Measurements from ENCODE around the gene CCDC167. TPM values are rescaled to one million over a fixed set of nuclear protein-coding genes. Genes with fewer than 3 reads are reported as not detected.
A peak's percentile ranks its signal among the peaks of the same experiment; 100 is the strongest.
"Not testable (repeated sequence)": the region's sequence is repeated elsewhere in the genome, so short reads cannot be mapped to it uniquely, and the experiment has no call there.

Gene CCDC167
- total and polyA plus RNA-seq, 7 donors: 11.5 to 50.8 (median 15.7) TPM

DNA sequence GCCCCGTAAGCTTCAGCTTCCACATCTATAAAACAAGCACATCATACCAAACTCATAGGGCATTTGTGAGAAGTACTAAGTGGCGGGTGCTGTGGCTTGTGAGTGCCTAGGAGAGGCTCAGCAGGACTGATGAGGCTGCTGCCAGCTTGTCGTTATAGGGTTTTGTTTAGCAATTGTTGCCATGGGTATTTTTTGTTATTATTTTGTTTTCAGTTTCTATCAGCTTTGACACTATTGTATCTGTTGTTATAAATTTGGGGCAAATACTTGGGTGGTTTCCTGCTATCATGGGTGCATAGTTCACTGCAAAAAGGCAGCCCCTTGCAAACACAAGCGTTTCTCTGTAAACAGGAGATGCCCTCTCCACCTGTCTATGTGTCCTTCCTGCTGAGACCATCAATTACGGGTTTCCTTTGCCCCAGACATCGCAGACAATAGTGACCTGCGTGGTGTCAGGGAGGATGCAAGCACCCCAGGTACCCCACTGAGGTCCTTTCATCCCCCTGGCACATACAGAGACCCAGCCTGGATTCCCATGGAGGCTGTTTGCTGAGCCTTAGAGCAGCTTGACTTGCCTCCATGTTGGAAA is 3.1 kb upstream of the CCDC167 start:
- no peaks in the 10 kb centered on the region for H3K27me3 ChIP-seq (ENCODE audit: insufficient read depth in 3 of 3, low read length in 2 of 3)
- DNase-seq (no peak), ATAC-seq (no peak)
- H3K4me1 ChIP-seq: no peaks in the 10 kb centered on the region
- intact Hi-C loops (cut with DNase I): loop anchor here in 1 of 2 donors (10.0 kb wide), 1 partner anchor 408 kb away; no protein-coding TSS in a partner anchor
- 52 to 60% (median 56%) methylated on average over 7 of the region's 7 CpGs for WGBS, 3 donors
- H3K9me3 ChIP-seq: no peaks in the 10 kb centered on the region
- H3K27ac ChIP-seq: no peak overlapping the region
- TF ChIP-seq, protein P1, sequence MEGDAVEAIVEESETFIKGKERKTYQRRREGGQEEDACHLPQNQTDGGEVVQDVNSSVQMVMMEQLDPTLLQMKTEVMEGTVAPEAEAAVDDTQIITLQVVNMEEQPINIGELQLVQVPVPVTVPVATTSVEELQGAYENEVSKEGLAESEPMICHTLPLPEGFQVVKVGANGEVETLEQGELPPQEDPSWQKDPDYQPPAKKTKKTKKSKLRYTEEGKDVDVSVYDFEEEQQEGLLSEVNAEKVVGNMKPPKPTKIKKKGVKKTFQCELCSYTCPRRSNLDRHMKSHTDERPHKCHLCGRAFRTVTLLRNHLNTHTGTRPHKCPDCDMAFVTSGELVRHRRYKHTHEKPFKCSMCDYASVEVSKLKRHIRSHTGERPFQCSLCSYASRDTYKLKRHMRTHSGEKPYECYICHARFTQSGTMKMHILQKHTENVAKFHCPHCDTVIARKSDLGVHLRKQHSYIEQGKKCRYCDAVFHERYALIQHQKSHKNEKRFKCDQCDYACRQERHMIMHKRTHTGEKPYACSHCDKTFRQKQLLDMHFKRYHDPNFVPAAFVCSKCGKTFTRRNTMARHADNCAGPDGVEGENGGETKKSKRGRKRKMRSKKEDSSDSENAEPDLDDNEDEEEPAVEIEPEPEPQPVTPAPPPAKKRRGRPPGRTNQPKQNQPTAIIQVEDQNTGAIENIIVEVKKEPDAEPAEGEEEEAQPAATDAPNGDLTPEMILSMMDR (IDR thresholded peaks at IDR 0.05): no peak
- H3K4me3 ChIP-seq: no peak overlapping the region
- H3K36me3 ChIP-seq (ENCODE audit: insufficient read depth in 1 of 2, low read depth in 1 of 2): no peaks in the 10 kb centered on the region

DNA sequence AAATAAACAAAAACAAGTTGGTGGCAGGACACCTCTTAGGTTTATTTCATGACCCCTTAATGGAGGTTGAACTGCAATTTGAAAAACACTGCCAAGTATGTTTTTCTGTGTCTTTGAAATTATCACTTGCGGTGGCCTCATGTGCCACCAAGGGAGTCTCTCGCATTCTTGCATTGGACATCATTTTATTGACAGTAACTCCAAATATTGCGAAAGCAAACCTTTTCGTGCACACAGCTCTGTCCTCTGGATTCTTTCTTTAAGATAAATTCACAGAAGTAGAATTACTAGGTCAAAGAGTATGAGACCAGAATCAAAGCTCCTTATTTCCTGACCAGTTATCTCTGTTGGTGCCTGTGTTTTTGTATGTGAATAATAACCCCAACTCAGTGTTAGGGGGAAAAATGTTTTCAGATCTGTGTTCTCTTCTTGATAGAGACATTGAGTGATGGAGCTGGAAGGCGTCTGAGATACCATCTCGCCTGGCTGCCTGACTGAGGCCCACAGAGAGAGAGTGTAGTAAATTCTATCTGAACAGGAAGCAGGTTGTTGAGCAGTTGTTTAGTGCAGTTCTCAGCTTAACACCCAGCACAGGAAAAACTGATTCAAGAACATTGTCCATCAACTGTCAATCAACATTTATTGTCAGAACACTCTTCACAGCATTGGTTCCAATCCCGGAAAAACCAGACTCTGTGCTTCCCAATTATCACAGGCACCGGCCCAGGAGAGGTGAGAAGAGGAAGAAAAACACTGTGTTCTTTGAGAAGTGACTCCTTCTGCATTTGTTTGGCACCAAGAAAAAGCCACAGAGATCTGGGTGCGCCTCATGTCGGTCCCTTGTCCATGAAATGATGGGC is 2.2 kb upstream of the CCDC167 start:
- DNase-seq: no peak
- no peaks in the 10 kb centered on the region for H3K4me1 ChIP-seq
- H3K27me3 ChIP-seq (ENCODE audit: insufficient read depth in 3 of 3, low read length in 2 of 3): no peaks in the 10 kb centered on the region
- TF ChIP-seq, protein P1 (IDR thresholded peaks at IDR 0.05): no peak
- no peak overlapping the region for H3K27ac ChIP-seq
- no peaks in the 10 kb centered on the region for H3K36me3 ChIP-seq (ENCODE audit: insufficient read depth in 1 of 2, low read depth in 1 of 2)
- intact Hi-C loops (cut with DNase I): loop anchor here in 1 of 2 donors (10.0 kb wide), 1 partner anchor 407 kb away; no protein-coding TSS in a partner anchor
- H3K4me3 ChIP-seq: no peak overlapping the region
- no peak for ATAC-seq
- 69 to 79% (median 79%) methylated on average over 10 of the region's 10 CpGs for WGBS, 3 donors
- H3K9me3 ChIP-seq: no peaks in the 10 kb centered on the region

- not testable (repeated sequence) for H3K4me1 ChIP-seq; H3K36me3 ChIP-seq (ENCODE audit: insufficient read depth in 1 of 2, low read depth in 1 of 2); H3K27ac ChIP-seq; DNase-seq; H3K27me3 ChIP-seq (ENCODE audit: insufficient read depth in 3 of 3, low read length in 2 of 3); ATAC-seq; H3K9me3 ChIP-seq; H3K4me3 ChIP-seq
- 97 to 99% (median 97%) methylated on average over 6 of the region's 6 CpGs for WGBS, 3 donors
- intact Hi-C loops (cut with DNase I): loop anchor here in 1 of 2 donors (10.0 kb wide), 1 partner anchor 406 kb away; no protein-coding TSS in a partner anchor
Measured at GRCh38 chr6:37500904-37501303, 1.2 kb upstream of the CCDC167 start.

- no peak for DNase-seq
- TF ChIP-seq, protein P1 (IDR thresholded peaks at IDR 0.05): no peak
- H3K36me3 ChIP-seq (ENCODE audit: insufficient read depth in 1 of 2, low read depth in 1 of 2): no peaks in the 10 kb centered on the region
- WGBS, 3 donors: 70 to 75% (median 71%) methylated on average over 4 of the region's 4 CpGs
- intact Hi-C loops (cut with DNase I): loop anchor here in 1 of 2 donors (10.0 kb wide), 1 partner anchor 405 kb away; no protein-coding TSS in a partner anchor
- no peak overlapping the region for H3K27ac ChIP-seq
- peak overlapping the region; percentile 86 for H3K4me3 ChIP-seq
- no peaks in the 10 kb centered on the region for H3K9me3 ChIP-seq
- no peaks in the 10 kb centered on the region for H3K27me3 ChIP-seq (ENCODE audit: insufficient read depth in 3 of 3, low read length in 2 of 3)
- no peaks in the 10 kb centered on the region for H3K4me1 ChIP-seq
- ATAC-seq: no peak
Measured at GRCh38 chr6:37500294-37500608, 558 bp upstream of the CCDC167 start.
